NCI-H146 treated with DMSO at 0.1 percent for 48 hours (cell line): ENCODE results near the gene PRSS50.

Experiments used
- DNase-seq: peaks from one replicate; lab custom pipeline; 2025; ENCODE audit not compliant: unreplicated experiment; lab: John Stamatoyannopoulos, UW

PRSS50 gene

GRCh38 chr3:46671541-46672348, 45.9 kb downstream of the PRSS50 start:
- no peak for DNase-seq

- no peak for DNase-seq
Observed at GRCh38 chr3:46670891-46671427, 46.7 kb downstream of the PRSS50 start.

- no peak for DNase-seq
Observed at GRCh38 chr3:46670000-46670890, 47.4 kb downstream of the PRSS50 start.

- DNase-seq = no peak
Observed at GRCh38 chr3:46669191-46669999, 48.3 kb downstream of the PRSS50 start.

- no peak for DNase-seq
Observed at GRCh38 chr3:46668591-46668990, 49.1 kb downstream of the PRSS50 start.

GRCh38 chr3:46668116-46668515, 49.6 kb downstream of the PRSS50 start:
- no peak for DNase-seq

GRCh38 chr3:46667657-46668056, 50.0 kb downstream of the PRSS50 start:
- DNase-seq = no peak

- no peak for DNase-seq
Observed at GRCh38 chr3:46667061-46667621, 50.5 kb downstream of the PRSS50 start.

- no peak for DNase-seq
Observed at GRCh38 chr3:46666453-46666845, 51.2 kb downstream of the PRSS50 start.

GRCh38 chr3:46665763-46666452, 51.8 kb downstream of the PRSS50 start:
- DNase-seq = peak; percentile 70

- DNase-seq = no peak
Observed at GRCh38 chr3:46664971-46665762, 52.5 kb downstream of the PRSS50 start.

- DNase-seq = no peak
Observed at GRCh38 chr3:46664188-46664970, 53.3 kb downstream of the PRSS50 start.

- peak; percentile 87 for DNase-seq
Observed at GRCh38 chr3:46663591-46664135, 54.0 kb downstream of the PRSS50 start.

- DNase-seq = peak; percentile 31
Observed at GRCh38 chr3:46662771-46663551, 54.7 kb downstream of the PRSS50 start.
